Natural killer cell (primary cell): ENCODE measurements around the gene FGR. TPM values are rescaled to one million over a fixed set of nuclear protein-coding genes. Genes with fewer than 3 reads are reported as not detected.

Source experiments
- ATAC-seq, 3 donors: fragments of 150-1000 bp in 2 of 3; fragments of 200-7000 bp in 1 of 3; cut with Tn5 transposase; 1 replicate in 1 of 3; 2 replicates in 2 of 3; pipeline ENCODE4 v1.10.0; 2021; ENCODE audit warnings: mild to moderate bottlenecking in 2 of 3, moderate library complexity in 2 of 3
- DNase-seq, 2 donors: peaks; one replicate each; pipeline versions ENCODE4 v3.0.0 to v3.0.0-alpha.2; 2013 to 2021; ENCODE audit warnings: mixed read lengths in 1 of 2
- H3K27ac ChIP-seq: one replicate; pipeline ENCODE4 v1.5.1; 2013; ENCODE audit warnings: mild to moderate bottlenecking, low read length
- H3K27me3 ChIP-seq: one replicate; pipeline ENCODE4 v1.6.1; 2013; ENCODE audit warnings: low read length; ENCODE audit not compliant: control insufficient read depth, insufficient read depth
- H3K36me3 ChIP-seq: one replicate; pipeline ENCODE4 v1.6.1; 2013; ENCODE audit warnings: low read length; ENCODE audit not compliant: control insufficient read depth, insufficient read depth
- H3K4me1 ChIP-seq: one replicate; pipeline ENCODE4 v1.6.1; 2013; ENCODE audit warnings: low read length; ENCODE audit not compliant: control insufficient read depth, insufficient read depth
- H3K4me3 ChIP-seq: one replicate; pipeline ENCODE4 v1.5.1; 2013; ENCODE audit warnings: low read length
- H3K9me3 ChIP-seq: one replicate; pipeline ENCODE4 v1.6.1; 2013; ENCODE audit warnings: low read length; ENCODE audit not compliant: control insufficient read depth, insufficient read depth
- H3K27ac Mint-ChIP-seq, 2 donors: one replicate each; pipeline ENCODE4 v1.8.0; 2022; ENCODE audit warnings: mild to moderate bottlenecking in 2 of 2, mixed read lengths in 2 of 2, moderate library complexity in 1 of 2
- H3K27me3 Mint-ChIP-seq, 2 donors: one replicate each; pipeline ENCODE4 v1.8.0; 2022; ENCODE audit warnings: low read depth in 2 of 2, mixed read lengths in 2 of 2
- H3K36me3 Mint-ChIP-seq: one replicate; pipeline ENCODE4 v1.8.0; 2022; ENCODE audit warnings: mixed read lengths
- H3K4me1 Mint-ChIP-seq, 2 donors: one replicate each; pipeline ENCODE4 v1.8.0; 2022; ENCODE audit warnings: mixed read lengths in 2 of 2
- H3K4me3 Mint-ChIP-seq: one replicate; pipeline ENCODE4 v1.8.0; 2022; ENCODE audit warnings: mild to moderate bottlenecking, moderate library complexity, mixed read lengths
- H3K9me3 Mint-ChIP-seq, 2 donors: one replicate each; pipeline ENCODE4 v1.8.0; 2022; ENCODE audit warnings: mixed read lengths in 2 of 2
- WGBS: methylation state at CpG from one replicate; pipeline ENCODE4 v1.1.7; 2013; ENCODE audit warnings: missing lambda C conversion rate; ENCODE audit not compliant: insufficient coverage; 5-methylcytosine and 5-hydroxymethylcytosine counted together
- intact Hi-C: fragments of 100-400 bp; cut with micrococcal nuclease; formaldehyde crosslinking; loops from one replicate; pipeline ENCODE4 v1.14.2; 2022
- total RNA-seq, 4 donors: library from RNA; stranded (reverse); fragments of 120-200 nt in 1 of 4; gene quantifications; one replicate each; pipeline versions ENCODE4 v1.2.3 to v1.2.4, GENCODE V29; 2013 to 2022
- TF ChIP-seq, protein P1 (sequence below): fragments of 200-600 bp; IDR thresholded peaks from one replicate; pipeline ENCODE4 v1.8.0; 2022; ENCODE audit warnings: antibody characterized with exemption

FGR gene
- total RNA-seq, 3 donors from 2014 or later (not counting 1 experiment from before 2014, with no cell fraction given), result 353 to 452 (median 362) TPM

DNA sequence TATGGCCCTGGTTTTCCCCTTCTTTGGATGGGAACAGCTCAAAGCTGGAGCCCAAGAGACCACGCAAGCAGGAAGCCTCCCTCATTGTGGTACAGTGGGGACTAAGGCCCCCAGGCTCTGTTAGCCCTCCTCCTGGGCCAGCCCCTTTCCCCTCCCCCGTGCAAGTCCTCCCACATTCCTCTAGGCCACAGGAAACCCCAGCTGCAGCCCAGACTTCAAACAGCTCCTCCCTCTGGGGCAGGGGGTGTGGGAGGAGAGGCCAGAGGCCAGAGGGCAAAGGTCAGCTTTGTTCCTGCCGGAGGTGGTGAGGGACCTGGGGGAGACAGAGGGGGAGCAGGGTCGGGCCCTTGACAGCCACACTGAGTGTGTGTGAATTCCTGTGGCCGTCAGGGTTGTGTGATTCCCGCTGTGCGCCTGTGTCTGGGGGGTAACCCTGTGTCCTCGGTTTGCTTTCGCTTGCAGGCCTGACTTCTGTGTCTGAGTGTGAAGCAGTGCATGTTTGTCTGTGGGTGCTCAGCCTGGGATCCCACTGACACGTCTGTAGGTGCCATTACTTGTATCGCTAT is 27.7 kb downstream of the FGR start:
- peaks cover 74% of the 10 kb centered on the region for H3K4me1 ChIP-seq
- H3K27me3 ChIP-seq, result no peaks in the 10 kb centered on the region
- 37% methylated on average over 10 of the region's 11 CpGs for WGBS
- TF ChIP-seq, protein P1, sequence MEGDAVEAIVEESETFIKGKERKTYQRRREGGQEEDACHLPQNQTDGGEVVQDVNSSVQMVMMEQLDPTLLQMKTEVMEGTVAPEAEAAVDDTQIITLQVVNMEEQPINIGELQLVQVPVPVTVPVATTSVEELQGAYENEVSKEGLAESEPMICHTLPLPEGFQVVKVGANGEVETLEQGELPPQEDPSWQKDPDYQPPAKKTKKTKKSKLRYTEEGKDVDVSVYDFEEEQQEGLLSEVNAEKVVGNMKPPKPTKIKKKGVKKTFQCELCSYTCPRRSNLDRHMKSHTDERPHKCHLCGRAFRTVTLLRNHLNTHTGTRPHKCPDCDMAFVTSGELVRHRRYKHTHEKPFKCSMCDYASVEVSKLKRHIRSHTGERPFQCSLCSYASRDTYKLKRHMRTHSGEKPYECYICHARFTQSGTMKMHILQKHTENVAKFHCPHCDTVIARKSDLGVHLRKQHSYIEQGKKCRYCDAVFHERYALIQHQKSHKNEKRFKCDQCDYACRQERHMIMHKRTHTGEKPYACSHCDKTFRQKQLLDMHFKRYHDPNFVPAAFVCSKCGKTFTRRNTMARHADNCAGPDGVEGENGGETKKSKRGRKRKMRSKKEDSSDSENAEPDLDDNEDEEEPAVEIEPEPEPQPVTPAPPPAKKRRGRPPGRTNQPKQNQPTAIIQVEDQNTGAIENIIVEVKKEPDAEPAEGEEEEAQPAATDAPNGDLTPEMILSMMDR, result no peak
- Mint-ChIP-seq H3K27me3 (no peaks in the 10 kb centered on the region), H3K27ac (no peak overlapping the region), H3K36me3 (peaks cover 7% of the 10 kb centered on the region), H3K4me1 (peaks cover 11 to 26% of the 10 kb centered on the region in 2 donors), H3K4me3 (peak overlapping the region; percentile 28), H3K9me3 (no peaks in the 10 kb centered on the region)
- ATAC-seq, result peak; percentile 36 to 61 (median 57)
- H3K9me3 ChIP-seq, result no peaks in the 10 kb centered on the region
- peak overlapping the region; percentile 62 for H3K27ac ChIP-seq
- intact Hi-C loops, result loop anchor here (1.0 to 5.0 kb wide), 5 partner anchors 11 to 307 kb away; partner anchors contain the start of gene WASF2
- DNase-seq, result peak; percentile 26 to 61
- H3K36me3 ChIP-seq, result peaks cover 15% of the 10 kb centered on the region
- no peak overlapping the region for H3K4me3 ChIP-seq

DNA sequence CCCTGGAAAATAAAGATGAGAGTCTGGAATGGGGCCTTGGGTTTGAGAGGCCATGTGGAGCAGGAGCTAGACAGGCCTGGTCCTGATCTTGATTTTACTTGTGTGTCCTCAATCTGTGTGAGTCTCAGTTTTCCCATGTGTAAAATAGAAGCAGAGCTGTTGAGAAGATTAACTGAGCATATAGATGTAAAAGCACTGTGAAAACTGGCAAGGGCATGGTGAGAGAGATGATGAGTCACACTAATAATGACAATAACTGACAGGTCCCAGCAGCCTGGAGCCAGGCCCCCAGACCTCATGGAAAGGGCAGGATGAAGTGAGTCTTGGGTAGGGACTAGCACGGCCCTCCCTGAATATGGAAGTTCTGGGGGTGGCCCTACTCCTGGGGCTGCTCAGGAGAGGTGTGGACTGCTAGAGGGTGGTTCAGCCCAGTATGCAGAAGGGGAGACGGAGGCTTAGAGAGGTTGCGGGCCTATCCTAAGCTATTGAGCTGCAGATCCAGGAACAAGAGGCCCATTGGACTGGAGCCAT is 28.2 kb downstream of the FGR start:
- Histone ChIP-seq H3K9me3 (no peaks in the 10 kb centered on the region), H3K36me3 (peaks cover 9% of the 10 kb centered on the region), H3K27me3 (no peaks in the 10 kb centered on the region), H3K27ac (peak overlapping the region; percentile 62), H3K4me1 (peaks cover 75% of the 10 kb centered on the region), H3K4me3 (no peak overlapping the region)
- peak overlapping the region; percentile 81 for H3K4me3 Mint-ChIP-seq
- H3K9me3 Mint-ChIP-seq, result no peaks in the 10 kb centered on the region
- TF ChIP-seq, protein P1, result peak; percentile 44
- H3K27me3 Mint-ChIP-seq, result no peaks in the 10 kb centered on the region
- DNase-seq (no peak), ATAC-seq (peak in 1 of 3 donors; percentile 8)
- intact Hi-C loops, result loop anchor here (1.0 to 5.0 kb wide), 6 partner anchors 12 to 306 kb away; partner anchors contain the start of gene WASF2
- WGBS, result 78% methylated on average over 3 of the region's 3 CpGs
- no peak overlapping the region for H3K27ac Mint-ChIP-seq
- H3K4me1 Mint-ChIP-seq, result peaks cover 8 to 25% of the 10 kb centered on the region in 2 donors
- peaks cover 1% of the 10 kb centered on the region for H3K36me3 Mint-ChIP-seq

DNA sequence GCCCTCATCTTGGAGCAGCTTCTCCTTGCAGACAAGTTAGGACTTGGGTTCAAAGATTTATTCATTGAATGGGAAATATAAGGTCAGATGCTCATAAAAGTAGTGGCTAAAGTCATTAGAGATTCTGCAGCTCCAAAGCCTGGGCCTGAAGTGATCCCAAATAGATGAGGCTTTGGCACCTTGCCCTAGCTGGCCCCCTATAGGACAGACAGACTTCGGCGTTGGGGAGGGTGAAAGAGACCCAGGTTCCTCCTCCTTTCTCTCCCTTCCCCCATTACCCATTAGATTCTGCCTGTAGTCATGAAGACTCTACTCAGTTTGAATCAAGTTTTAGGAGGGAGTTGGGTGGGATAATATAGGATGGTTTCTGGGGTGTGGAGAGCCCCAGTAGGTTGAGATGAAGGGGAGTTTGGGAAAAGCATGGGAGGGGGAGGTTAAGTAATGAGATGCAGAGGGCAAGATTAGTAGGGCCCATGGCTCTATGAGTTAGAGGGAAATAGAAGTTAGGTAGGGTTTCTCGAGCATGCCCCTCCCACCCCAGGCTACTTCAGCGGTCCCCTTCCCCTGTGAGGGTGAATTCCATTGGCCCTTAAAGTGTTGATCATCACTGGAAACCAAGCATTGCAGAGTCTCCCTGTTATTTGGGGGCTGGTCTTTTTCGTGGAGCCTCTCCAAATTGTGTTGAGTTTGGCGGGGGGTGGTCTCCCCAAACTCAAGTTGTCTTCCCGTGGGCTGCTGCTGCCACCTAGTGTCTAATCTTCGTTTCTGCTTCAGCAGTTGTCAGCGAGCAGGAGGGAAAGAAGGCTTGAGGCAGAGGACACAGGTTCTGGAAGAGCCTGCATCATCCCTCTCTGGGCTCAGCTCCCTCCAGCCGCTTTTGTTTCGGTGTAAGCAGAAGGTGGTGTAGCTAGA is 28.9 kb downstream of the FGR start:
- WGBS, result 2% methylated on average over 7 of the region's 11 CpGs
- no peak for ATAC-seq

More for the DNA sequence above, 28.9 kb downstream of the FGR start:
- peak in 1 of 2 donors; percentile 82 for DNase-seq
- Histone ChIP-seq H3K36me3 (peaks cover 2% of the 10 kb centered on the region), H3K27ac (peak overlapping the region; percentile 62), H3K27me3 (no peaks in the 10 kb centered on the region), H3K4me3 (no peak overlapping the region), H3K9me3 (no peaks in the 10 kb centered on the region), H3K4me1 (peaks cover 77% of the 10 kb centered on the region)
- TF ChIP-seq, protein P1, result peak; percentile 92
- Mint-ChIP-seq H3K9me3 (no peaks in the 10 kb centered on the region), H3K36me3 (no peaks in the 10 kb centered on the region), H3K27me3 (no peaks in the 10 kb centered on the region), H3K4me1 (peaks cover 11 to 28% of the 10 kb centered on the region in 2 donors), H3K27ac (peak overlapping the region in 1 of 2 donors; percentile 48), H3K4me3 (peak overlapping the region; percentile 87)
- intact Hi-C loops, result loop anchor here (1.0 to 5.0 kb wide), 5 partner anchors 50 to 305 kb away; partner anchors contain the start of gene WASF2
